GM12878 (cell line): ENCODE results near the gene RGS6. TPM values are rescaled to one million over a fixed set of nuclear protein-coding genes. Genes with fewer than 3 reads are reported as not detected.
A peak's percentile ranks its signal among the peaks of the same experiment; 100 is the strongest.

Experiments used
- ATAC-seq: fragments of 200-7000 bp; cut with Tn5 transposase; 3 replicates; pipeline ENCODE4 v1.9.1; 2020; ENCODE audit warnings: mild to moderate bottlenecking, moderate library complexity
- BruUV-seq: library from RNA; stranded (reverse); fragments of 400-500 nt; replicated peaks from 2 replicates; lab custom pipeline; 2021; lab: Mats Ljungman, UMichigan
- CTCF ChIA-PET: fragments of 300-600 bp; sonication (Branson Sonifier 250); formaldehyde crosslinking; extraction: SDS; loops from one replicate; lab custom pipeline; 2021; ENCODE audit warnings: inconsistent platforms; lab: Yijun Ruan, JAX
- POLR2A ChIA-PET: fragments of 350-600 bp; formaldehyde crosslinking; extraction: SDS; loops from one replicate; lab custom pipeline; 2021; ENCODE audit warnings: inconsistent platforms; lab: Charles Lee
- RAD21 ChIA-PET: fragments of 300-600 bp; sonication (Branson Sonifier 250); formaldehyde crosslinking; loops from one replicate; lab custom pipeline; 2023; ENCODE audit warnings: antibody characterized with exemption; ENCODE audit not compliant: unreplicated experiment; lab: Charles Lee
- SMC1A ChIA-PET: fragments of 300-600 bp; sonication (Branson Sonifier 250); formaldehyde crosslinking; loops from one replicate; lab custom pipeline; 2023; ENCODE audit not compliant: unreplicated experiment, uncharacterized antibody; lab: Charles Lee
- DNase-seq: peaks from one replicate; pipeline ENCODE4 v3.0.0-alpha.2; 2011; ENCODE audit warnings: low read depth, low spot score
- FAIRE-seq: peaks from 3 replicates; lab custom pipeline; 2011; peaks lifted over from hg19 to GRCh38; lab: Jason Lieb, UNC
- H2AFZ ChIP-seq: 2 replicates; pipeline ENCODE4 v1.6.0; 2011; ENCODE audit warnings: low read depth, low read length, control low read depth; ENCODE audit not compliant: control insufficient read depth
- H3K27ac ChIP-seq: 2 replicates; pipeline ENCODE4 v1.5.1; 2011; ENCODE audit warnings: control low read depth; ENCODE audit not compliant: control insufficient read depth, insufficient read depth
- H3K27me3 ChIP-seq, 2 experiments: replicated peaks in 1 of 2; 2 replicates each; pipeline versions ENCODE4 v1.6.0 to v1.6.1; 2011; ENCODE audit warnings: low read length in 1 of 2; ENCODE audit not compliant: control insufficient read depth in 2 of 2, insufficient read depth in 2 of 2
- H3K36me3 ChIP-seq, 2 experiments: 2 replicates each; pipeline ENCODE4 v1.5.1; 2011; ENCODE audit warnings: low read length in 1 of 2; ENCODE audit not compliant: control insufficient read depth in 2 of 2, insufficient read depth in 2 of 2
- H3K4me1 ChIP-seq: 2 replicates; pipeline ENCODE4 v1.6.1; 2011; ENCODE audit warnings: mild to moderate bottlenecking, low read length, moderate library complexity, mixed read lengths; ENCODE audit not compliant: control insufficient read depth, insufficient read depth
- H3K4me2 ChIP-seq: 2 replicates; pipeline ENCODE4 v1.6.0; 2011; ENCODE audit warnings: control low read depth; ENCODE audit not compliant: control insufficient read depth, insufficient read depth
- H3K4me3 ChIP-seq: fragments of 200-600 bp; sonication (generic); 2 replicates; pipeline ENCODE4 v1.5.1; 2016
- H3K79me2 ChIP-seq: 2 replicates; pipeline ENCODE4 v1.6.0; 2011; ENCODE audit warnings: low read length; ENCODE audit not compliant: control insufficient read depth, insufficient read depth
- H3K9ac ChIP-seq: 2 replicates; pipeline ENCODE4 v1.8.0; 2011; ENCODE audit warnings: low read length, control low read depth, mixed read lengths; ENCODE audit not compliant: control insufficient read depth, insufficient read depth
- H3K9me3 ChIP-seq: replicated peaks from 3 replicates; pipeline ENCODE4 v1.5.1; 2011; ENCODE audit warnings: mild to moderate bottlenecking, low read length; ENCODE audit not compliant: control insufficient read depth, insufficient read depth
- H4K20me1 ChIP-seq: 2 replicates; pipeline ENCODE4 v1.6.0; 2011; ENCODE audit not compliant: control insufficient read depth, insufficient read depth
- ATF7 ChIP-seq: fragments of 450-650 bp; IDR thresholded peaks from 2 replicates; pipeline ENCODE4 v1.6.1; 2016; ENCODE audit warnings: low read depth, mild to moderate bottlenecking
- BACH1 ChIP-seq: fragments of 450-650 bp; IDR thresholded peaks from 2 replicates; pipeline ENCODE4 v1.6.1; 2017; ENCODE audit warnings: mild to moderate bottlenecking, borderline replicate concordance
- BCL11A ChIP-seq: IDR thresholded peaks from 2 replicates; pipeline ENCODE4 v1.6.1; 2011; ENCODE audit warnings: low read depth, low read length
- CHD1 ChIP-seq: IDR thresholded peaks from 2 replicates; pipeline ENCODE4 v1.6.1; 2012; ENCODE audit warnings: low read depth, low read length, improper control_type of control experiment
- CREB1 ChIP-seq: IDR thresholded peaks from 2 replicates; pipeline ENCODE4 v1.6.1; 2012; ENCODE audit warnings: low read depth, mild to moderate bottlenecking, inconsistent platforms
- CREM ChIP-seq: IDR thresholded peaks from 2 replicates; pipeline ENCODE4 v1.6.1; 2014; ENCODE audit warnings: antibody characterized with exemption, low read depth
- IKZF2 ChIP-seq, 2 experiments: fragments of 450-650 bp; IDR thresholded peaks; 2 replicates each; pipeline ENCODE4 v1.6.1; 2017; ENCODE audit warnings: mild to moderate bottlenecking in 2 of 2, moderate library complexity in 2 of 2
- NBN ChIP-seq: fragments of 450-650 bp; IDR thresholded peaks from 2 replicates; pipeline ENCODE4 v1.6.1; 2016
- NR2F1 ChIP-seq: fragments of 450-650 bp; conservative IDR thresholded peaks from 2 replicates; pipeline ENCODE4 v1.6.1; 2017; ENCODE audit warnings: mild to moderate bottlenecking
- PAX8 ChIP-seq: fragments of 450-650 bp; IDR thresholded peaks from 2 replicates; pipeline ENCODE4 v1.6.1; 2017; ENCODE audit warnings: mild to moderate bottlenecking, moderate library complexity
- RUNX3 ChIP-seq: IDR thresholded peaks from 2 replicates; pipeline ENCODE4 v1.6.1; 2012; ENCODE audit warnings: low read length, inconsistent platforms
- SPI1 ChIP-seq: IDR thresholded peaks from 2 replicates; pipeline ENCODE4 v1.6.1; 2011; ENCODE audit warnings: low read depth, mild to moderate bottlenecking, low read length, moderate library complexity, borderline replicate concordance; ENCODE audit not compliant: insufficient read depth
- ZNF384 ChIP-seq: IDR thresholded peaks from 2 replicates; pipeline ENCODE4 v1.6.1; 2012; ENCODE audit warnings: low read depth, mild to moderate bottlenecking, low read length, improper control_type of control experiment, borderline replicate concordance
- WGBS: methylation state at CpG from one replicate; pipeline ENCODE4 v1.1.6; 2016; ENCODE audit warnings: low lambda C conversion rate; ENCODE audit not compliant: insufficient replicate concordance, insufficient coverage; ENCODE audit errors: missing lambda C conversion rate; 5-methylcytosine and 5-hydroxymethylcytosine counted together
- in situ Hi-C: fragments of 300-500 bp; cut with MboI; formaldehyde crosslinking; loops from 9 replicates; pipeline ENCODE4 v1.14.3; 2018; ENCODE audit warnings: mixed read lengths
- intact Hi-C: fragments of 100-400 bp; cut with micrococcal nuclease; formaldehyde crosslinking; loops from one replicate; pipeline ENCODE4 v1.14.2; 2022; ENCODE audit not compliant: unreplicated experiment
- polyA plus RNA-seq, 11 experiments: library from polyadenylated mRNA; depleted of rRNA in 4 of 11; unstranded in 6 of 11; stranded (reverse) in 5 of 11; fragments of >200 nt; fragmentation: Nextera tagmentation in 4 of 11; fragmentation: Illumina TruSeq in 1 of 11; extraction: Ambion mirVana in 4 of 11; extraction: Trizol in 1 of 11; gene quantifications; 1 replicate in 1 of 11; 2 replicates in 10 of 11; pipeline versions ENCODE4 v1.2.1 to v1.2.3, GENCODE V29; 2011 to 2016; ENCODE audit warnings: inconsistent platforms in 2 of 11, missing spikeins in 2 of 11, low read depth in 1 of 11
- total RNA-seq, 4 experiments: library from RNA; depleted of rRNA in 3 of 4; stranded (reverse); fragments of >200 nt in 3 of 4; fragmentation: Illumina TruSeq in 1 of 4; extraction: Trizol in 1 of 4; gene quantifications; 2 replicates each; pipeline versions ENCODE4 v1.2.1 to v1.2.3, GENCODE V29; 2013 to 2021
- TF ChIP-seq, protein P1 (sequence below): fragments of 450-650 bp; conservative IDR thresholded peaks from 2 replicates; pipeline ENCODE4 v1.6.1; 2017; ENCODE audit warnings: mild to moderate bottlenecking, moderate library complexity

RGS6 gene
- total and polyA plus RNA-seq, 10 of the 15 experiments (the other 5 are each of a cell fraction or from before 2014, with no cell fraction given) = 3.9 to 18.1 (median 12.4) TPM

DNA sequence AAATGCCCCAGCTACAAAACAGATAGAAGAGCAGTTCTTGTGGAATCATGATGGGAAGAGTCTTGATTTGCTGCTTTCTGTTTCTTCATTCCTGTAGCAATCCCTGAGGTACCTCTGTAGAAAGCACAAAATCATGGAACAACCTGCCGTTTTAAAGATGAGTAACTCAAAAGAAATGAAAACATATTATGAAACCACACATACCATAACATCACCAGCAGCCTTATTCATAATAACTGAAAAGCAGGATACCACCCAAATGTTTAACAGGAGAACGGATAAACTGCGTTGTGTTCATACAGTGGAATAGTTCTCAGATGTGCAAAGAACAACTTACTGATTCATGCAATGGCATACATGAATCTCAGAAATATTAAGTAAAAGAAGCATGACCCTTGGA is 188.1 kb downstream of the RGS6 start:
- POLR2A ChIA-PET = no interaction called here
- Histone ChIP-seq H2AFZ (no peak overlapping the region), H3K27me3 (0 out of 4 replicates have a peak, but pooled peaks cover 0 to 3% of the 10 kb centered on the region in 2 experiments), H3K36me3 (no peaks in the 10 kb centered on the region), H3K79me2 (no peaks in the 10 kb centered on the region), H4K20me1 (no peaks in the 10 kb centered on the region), H3K4me2 (no peak overlapping the region), H3K4me1 (no peaks in the 10 kb centered on the region), H3K9me3 (no peaks in the 10 kb centered on the region; the same call in 2 of the 3 replicates), H3K9ac (no peak overlapping the region), H3K27ac (no peak overlapping the region), H3K4me3 (no peak overlapping the region)
- no peak for FAIRE-seq
- SMC1A ChIA-PET = interaction anchor here (1.5 kb wide), 2 partner anchors 14 to 35 kb away, joined by 3 to 5 read pairs; no protein-coding TSS in a partner anchor
- intact Hi-C loops = no loop called here
- DNase-seq = no peak
- RAD21 ChIA-PET = interaction anchor here (0.9 kb wide), 1 partner anchor 67 kb away, joined by 3 read pairs; no protein-coding TSS in a partner anchor
- no peak for ATAC-seq
- in situ Hi-C loops = no loop called here
- TF ChIP-seq BACH1 (no peak), ZNF384 (no peak), NBN (no peak), RUNX3 (no peak), IKZF2 (IDR thresholded peaks at IDR 0.05) (no peak), SPI1 (no peak), BCL11A (no peak)
- BruUV-seq = no TSS peak
- WGBS = 43% methylated on average over 3 of the region's 3 CpGs
- CTCF ChIA-PET = interaction anchor here (0.6 to 1.4 kb wide), 5 partner anchors 13 to 20 kb away, joined by 3 to 6 read pairs (median 4); no protein-coding TSS in a partner anchor

DNA sequence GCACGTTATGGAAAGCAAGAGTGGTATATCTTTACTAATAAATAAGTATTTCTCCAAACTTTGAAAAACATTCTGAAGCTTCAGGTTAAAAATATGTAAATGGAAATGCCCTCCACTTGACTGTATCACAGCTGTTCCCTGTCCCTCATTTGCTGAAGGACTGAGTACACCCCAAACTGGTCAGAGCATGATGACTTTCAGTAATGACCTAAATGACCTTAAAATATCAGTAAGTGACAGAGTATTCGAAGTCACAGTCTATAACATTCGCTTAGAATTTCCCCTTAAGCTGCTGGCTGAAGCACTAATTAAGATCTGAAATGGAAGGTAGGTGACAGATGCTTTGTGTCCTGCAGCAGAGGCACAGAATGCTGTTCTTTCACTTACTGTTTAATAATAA is 191.5 kb downstream of the RGS6 start:
- DNase-seq = no peak
- TF ChIP-seq PAX8 (no peak), CHD1 (no peak), ATF7 (0 out of 2 replicates have a peak, but pooled peaks have one; percentile 16), CREM (0 out of 2 replicates have a peak, but pooled peaks have one; percentile 17), CREB1 (0 out of 2 replicates have a peak, but pooled peaks have one; percentile 11), NR2F1 (peak; percentile 79)
- TF ChIP-seq, protein P1, sequence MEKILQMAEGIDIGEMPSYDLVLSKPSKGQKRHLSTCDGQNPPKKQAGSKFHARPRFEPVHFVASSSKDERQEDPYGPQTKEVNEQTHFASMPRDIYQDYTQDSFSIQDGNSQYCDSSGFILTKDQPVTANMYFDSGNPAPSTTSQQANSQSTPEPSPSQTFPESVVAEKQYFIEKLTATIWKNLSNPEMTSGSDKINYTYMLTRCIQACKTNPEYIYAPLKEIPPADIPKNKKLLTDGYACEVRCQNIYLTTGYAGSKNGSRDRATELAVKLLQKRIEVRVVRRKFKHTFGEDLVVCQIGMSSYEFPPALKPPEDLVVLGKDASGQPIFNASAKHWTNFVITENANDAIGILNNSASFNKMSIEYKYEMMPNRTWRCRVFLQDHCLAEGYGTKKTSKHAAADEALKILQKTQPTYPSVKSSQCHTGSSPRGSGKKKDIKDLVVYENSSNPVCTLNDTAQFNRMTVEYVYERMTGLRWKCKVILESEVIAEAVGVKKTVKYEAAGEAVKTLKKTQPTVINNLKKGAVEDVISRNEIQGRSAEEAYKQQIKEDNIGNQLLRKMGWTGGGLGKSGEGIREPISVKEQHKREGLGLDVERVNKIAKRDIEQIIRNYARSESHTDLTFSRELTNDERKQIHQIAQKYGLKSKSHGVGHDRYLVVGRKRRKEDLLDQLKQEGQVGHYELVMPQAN = no peak
- no peaks in the 10 kb centered on the region for H3K4me1 ChIP-seq
- peaks cover 0 to 5% of the 10 kb centered on the region in 2 experiments; a peak in 1 of 4 replicates for H3K27me3 ChIP-seq
- H3K27ac ChIP-seq = no peak overlapping the region
- WGBS = 3% methylated on average over 3 of the region's 3 CpGs
- no peaks in the 10 kb centered on the region; the same call in 2 of the 3 replicates for H3K9me3 ChIP-seq
- no peak overlapping the region for H3K9ac ChIP-seq
- ChIA-PET RAD21 (interaction anchor here (0.8 to 2.0 kb wide), 6 partner anchors 11 to 101 kb away, joined by 3 to 5 read pairs (median 4); no protein-coding TSS in a partner anchor), CTCF (interaction anchor here (0.5 to 3.3 kb wide), 8 partner anchors 17 to 1074 kb away, joined by 3 to 18 read pairs (median 4); no protein-coding TSS in a partner anchor), SMC1A (interaction anchor here (0.8 to 6.8 kb wide), 13 partner anchors 13 to 168 kb away, joined by 3 to 31 read pairs (median 3); no protein-coding TSS in a partner anchor), POLR2A (no interaction called here)
- in situ Hi-C loops = no loop called here
- no peaks in the 10 kb centered on the region for H3K36me3 ChIP-seq
- no peaks in the 10 kb centered on the region for H3K79me2 ChIP-seq
- BruUV-seq = no TSS peak
- H3K4me3 ChIP-seq = no peak overlapping the region
- H3K4me2 ChIP-seq = no peak overlapping the region
- intact Hi-C loops = no loop called here
- no peak for FAIRE-seq
- H4K20me1 ChIP-seq = no peaks in the 10 kb centered on the region
- no peak overlapping the region for H2AFZ ChIP-seq
- peak; percentile 83 for ATAC-seq
